Chondrocyte (in vitro differentiated cells): Measurements from ENCODE around the gene SMIM24. TPM values are rescaled to one million over a fixed set of nuclear protein-coding genes. Genes with fewer than 3 reads are reported as not detected.

Experiments used
- DNase-seq: peaks from one replicate; pipeline ENCODE4 v3.0.0; 2021; ENCODE audit warnings: mixed read lengths, low spot score
- H3K27ac Mint-ChIP-seq: one replicate; pipeline ENCODE4 v1.8.0; 2021; ENCODE audit warnings: mild to moderate bottlenecking, moderate library complexity, mixed read lengths; ENCODE audit not compliant: unreplicated experiment
- H3K27me3 Mint-ChIP-seq: 2 replicates; pipeline ENCODE4 v1.8.0; 2021; ENCODE audit warnings: low read depth, mixed read lengths
- H3K36me3 Mint-ChIP-seq: 2 replicates; pipeline ENCODE4 v1.8.0; 2021; ENCODE audit warnings: low read depth, mixed read lengths
- H3K4me1 Mint-ChIP-seq: 2 replicates; pipeline ENCODE4 v1.8.0; 2021; ENCODE audit warnings: low read depth, mild to moderate bottlenecking, mixed read lengths
- H3K4me3 Mint-ChIP-seq: one replicate; pipeline ENCODE4 v1.8.0; 2021; ENCODE audit warnings: mild to moderate bottlenecking, moderate library complexity, mixed read lengths; ENCODE audit not compliant: unreplicated experiment
- H3K9me3 Mint-ChIP-seq: 2 replicates; pipeline ENCODE4 v1.8.0; 2021; ENCODE audit warnings: low read depth, mixed read lengths
- total RNA-seq: library from RNA; stranded (reverse); gene quantifications from 3 replicates; pipeline ENCODE4 v1.2.1, GENCODE V29; 2021
- TF ChIP-seq, protein P1 (sequence below): fragments of 200-600 bp; sonication (generic); IDR thresholded peaks from 2 replicates; pipeline ENCODE4 v1.5.0; 2021; ENCODE audit warnings: antibody characterized with exemption, mild to moderate bottlenecking, moderate library complexity

Gene SMIM24
- total RNA-seq, 1 donor from 2014 or later: not detected

DNA sequence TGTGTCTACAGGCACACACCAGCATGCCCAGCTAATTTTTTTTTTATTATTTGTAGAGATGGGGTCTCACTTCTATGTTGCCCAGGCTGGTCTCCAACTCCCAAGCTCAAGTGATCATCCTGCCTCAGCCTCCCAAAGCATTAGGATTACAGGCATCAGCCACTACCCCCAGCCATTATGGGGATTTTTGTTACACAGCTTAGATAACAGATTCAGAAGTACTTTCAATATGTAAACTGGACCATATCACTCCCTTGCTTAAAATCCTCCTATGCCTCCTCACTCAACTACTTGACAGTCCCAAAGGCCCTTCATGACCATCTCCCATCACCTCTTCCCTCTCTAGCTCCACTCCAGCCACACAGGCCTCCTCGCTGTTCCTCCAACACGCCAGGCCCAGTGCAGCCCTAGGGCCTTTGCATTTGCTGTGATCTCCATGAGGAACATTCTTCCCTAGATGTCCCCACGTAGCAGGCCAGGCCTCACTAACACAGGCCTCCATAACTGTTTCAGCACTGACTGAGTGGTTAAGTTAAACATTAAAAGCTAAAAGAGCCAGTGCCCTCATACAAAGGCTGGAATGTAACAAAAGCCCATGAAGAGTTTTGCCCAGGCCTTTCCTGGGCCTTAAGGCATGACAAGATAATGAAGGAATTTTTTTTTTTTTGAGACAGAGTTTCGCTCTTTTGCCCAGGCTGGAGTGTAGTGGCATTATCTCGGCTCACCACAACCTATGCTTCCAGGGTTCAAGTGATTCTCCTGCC, 17.6 kb upstream of the SMIM24 start:
- Mint-ChIP-seq H3K36me3 (peaks cover 9% of the 10 kb centered on the region), H3K27me3 (no peaks in the 10 kb centered on the region), H3K9me3 (peaks cover 2% of the 10 kb centered on the region), H3K27ac (no peak overlapping the region), H3K4me3 (no peak overlapping the region), H3K4me1 (peaks cover 17% of the 10 kb centered on the region)
- DNase-seq: no peak
- TF ChIP-seq, protein P1, sequence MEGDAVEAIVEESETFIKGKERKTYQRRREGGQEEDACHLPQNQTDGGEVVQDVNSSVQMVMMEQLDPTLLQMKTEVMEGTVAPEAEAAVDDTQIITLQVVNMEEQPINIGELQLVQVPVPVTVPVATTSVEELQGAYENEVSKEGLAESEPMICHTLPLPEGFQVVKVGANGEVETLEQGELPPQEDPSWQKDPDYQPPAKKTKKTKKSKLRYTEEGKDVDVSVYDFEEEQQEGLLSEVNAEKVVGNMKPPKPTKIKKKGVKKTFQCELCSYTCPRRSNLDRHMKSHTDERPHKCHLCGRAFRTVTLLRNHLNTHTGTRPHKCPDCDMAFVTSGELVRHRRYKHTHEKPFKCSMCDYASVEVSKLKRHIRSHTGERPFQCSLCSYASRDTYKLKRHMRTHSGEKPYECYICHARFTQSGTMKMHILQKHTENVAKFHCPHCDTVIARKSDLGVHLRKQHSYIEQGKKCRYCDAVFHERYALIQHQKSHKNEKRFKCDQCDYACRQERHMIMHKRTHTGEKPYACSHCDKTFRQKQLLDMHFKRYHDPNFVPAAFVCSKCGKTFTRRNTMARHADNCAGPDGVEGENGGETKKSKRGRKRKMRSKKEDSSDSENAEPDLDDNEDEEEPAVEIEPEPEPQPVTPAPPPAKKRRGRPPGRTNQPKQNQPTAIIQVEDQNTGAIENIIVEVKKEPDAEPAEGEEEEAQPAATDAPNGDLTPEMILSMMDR: no peak

DNA sequence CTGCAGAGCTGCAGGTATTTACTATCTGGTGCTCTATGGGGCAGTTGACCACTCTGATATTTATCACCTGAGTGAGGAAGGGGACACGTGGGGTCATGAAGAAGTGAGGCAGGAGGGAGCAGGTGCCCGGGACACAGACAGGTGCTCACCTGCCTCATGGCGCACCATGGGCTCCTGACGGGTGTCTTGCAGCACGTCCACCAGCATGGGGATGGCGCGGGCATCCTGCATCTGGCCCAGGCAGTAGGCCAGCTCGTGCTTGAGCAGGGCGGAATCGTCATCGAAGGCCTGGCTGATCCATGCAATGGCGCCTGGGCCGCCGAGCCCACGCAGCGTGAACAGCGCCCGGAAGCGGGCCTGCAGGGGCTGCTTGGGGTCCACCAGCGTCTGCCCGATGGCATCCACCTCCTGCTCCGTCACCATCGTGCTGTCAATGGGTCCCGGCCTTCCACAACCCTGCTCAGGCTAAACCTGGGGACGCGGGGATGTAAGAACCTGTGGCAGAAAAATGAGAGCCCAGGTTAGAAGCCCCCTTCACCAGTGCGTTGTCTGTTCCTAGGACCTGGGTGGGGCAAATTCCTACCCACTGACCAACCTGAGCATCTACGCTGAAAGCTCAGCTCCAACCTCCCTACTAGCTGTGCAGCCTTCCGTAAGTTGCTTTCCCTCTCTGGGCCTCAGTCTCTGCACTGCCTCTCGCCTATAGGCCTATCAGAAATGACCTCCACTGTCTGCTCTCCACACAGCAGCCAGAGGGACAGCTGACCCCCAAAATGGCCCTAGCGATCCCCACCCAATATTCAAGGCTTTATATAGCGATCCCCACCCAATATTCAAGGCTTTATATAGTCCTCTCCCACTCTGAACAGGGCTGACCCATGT, 16.3 kb upstream of the SMIM24 start:
- peaks cover 2% of the 10 kb centered on the region for H3K9me3 Mint-ChIP-seq
- H3K27ac Mint-ChIP-seq: no peak overlapping the region
- no peak overlapping the region for H3K4me3 Mint-ChIP-seq
- peaks cover 17% of the 10 kb centered on the region for H3K4me1 Mint-ChIP-seq
- no peaks in the 10 kb centered on the region for H3K27me3 Mint-ChIP-seq
- H3K36me3 Mint-ChIP-seq: peaks cover 14% of the 10 kb centered on the region
- no peak for DNase-seq
- TF ChIP-seq, protein P1: no peak

DNA sequence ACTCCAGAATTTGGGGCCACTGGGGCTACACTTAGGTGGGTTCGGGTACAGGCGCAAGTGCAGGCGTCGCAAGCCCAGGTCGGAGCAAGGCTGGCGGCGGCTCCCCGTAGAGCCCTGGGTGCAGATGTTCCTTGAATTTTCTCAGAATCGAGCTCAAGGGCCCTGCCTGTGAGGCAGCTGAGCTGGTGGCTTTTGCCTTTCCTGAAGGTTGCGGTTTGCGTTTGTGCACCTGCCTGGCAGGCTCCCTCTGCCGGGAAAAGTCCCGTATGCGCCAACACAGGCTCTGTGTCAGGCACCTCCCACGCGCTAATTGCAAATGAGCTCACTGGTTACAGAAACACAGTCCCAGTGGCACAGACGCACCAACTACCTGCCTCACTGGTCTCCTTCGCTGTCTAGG, 14.2 kb upstream of the SMIM24 start:
- Mint-ChIP-seq H3K4me3 (no peak overlapping the region), H3K36me3 (peaks cover 14% of the 10 kb centered on the region), H3K9me3 (peaks cover 2% of the 10 kb centered on the region), H3K27ac (no peak overlapping the region), H3K27me3 (no peaks in the 10 kb centered on the region), H3K4me1 (peaks cover 8% of the 10 kb centered on the region)
- TF ChIP-seq, protein P1: no peak
- no peak for DNase-seq

DNA sequence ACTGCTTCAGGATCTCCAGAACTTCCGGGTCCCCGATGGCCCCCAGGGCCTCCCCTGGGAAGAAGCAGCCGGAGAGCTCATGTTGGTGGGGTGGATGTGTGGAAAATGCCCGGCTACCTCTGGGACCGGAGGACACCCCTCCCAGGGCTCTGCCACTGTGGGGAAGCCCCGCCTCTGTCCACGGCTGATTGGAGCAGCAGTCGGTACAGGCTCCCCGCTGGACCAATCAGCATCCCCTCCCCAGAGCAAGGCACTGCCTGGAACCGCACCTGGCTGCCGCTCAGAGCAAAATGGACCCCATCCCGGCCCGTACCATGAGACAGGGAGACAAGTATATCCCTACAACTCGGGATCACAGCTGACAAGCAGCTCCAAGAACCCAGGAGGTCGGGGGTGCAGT, 13.7 kb upstream of the SMIM24 start:
- Mint-ChIP-seq H3K27me3 (no peaks in the 10 kb centered on the region), H3K27ac (no peak overlapping the region), H3K4me3 (no peak overlapping the region), H3K36me3 (peaks cover 14% of the 10 kb centered on the region), H3K9me3 (peaks cover 2% of the 10 kb centered on the region), H3K4me1 (peaks cover 4% of the 10 kb centered on the region)
- no peak for DNase-seq
- TF ChIP-seq, protein P1: no peak

DNA sequence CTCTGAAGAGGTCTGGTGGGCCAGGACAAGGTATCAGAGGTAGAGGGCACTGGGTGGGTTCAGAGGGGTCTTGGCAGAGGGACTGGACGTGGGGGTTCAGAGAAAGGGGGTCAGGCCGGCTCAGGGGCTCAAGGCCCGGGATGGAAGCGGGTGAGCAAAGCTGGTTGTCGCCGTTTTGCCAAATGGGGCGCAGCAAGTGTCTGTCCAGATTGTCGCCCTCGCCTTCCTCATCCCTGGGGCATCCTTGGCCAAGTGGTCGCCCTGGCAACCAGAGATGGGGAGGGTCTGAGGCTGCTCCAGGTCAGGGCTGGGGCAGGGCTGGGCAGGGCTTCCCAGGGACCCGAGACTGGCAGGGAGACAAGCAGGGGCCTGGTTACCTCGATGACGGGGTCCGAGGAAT, 13.3 kb upstream of the SMIM24 start:
- TF ChIP-seq, protein P1: no peak
- Mint-ChIP-seq H3K9me3 (peaks cover 2% of the 10 kb centered on the region), H3K4me1 (peaks cover 3% of the 10 kb centered on the region), H3K4me3 (no peak overlapping the region), H3K27ac (no peak overlapping the region), H3K36me3 (peaks cover 14% of the 10 kb centered on the region), H3K27me3 (no peaks in the 10 kb centered on the region)
- DNase-seq: no peak
